HEK293 (cell line): Measurements from ENCODE around the gene MADCAM1.
"Not testable (repeated sequence)": the region's sequence is repeated elsewhere in the genome, so short reads cannot be mapped to it uniquely, and the experiment has no call there.

ENCODE experiments used
- CTCF ChIA-PET: fragments of 350-600 bp; formaldehyde crosslinking; extraction: SDS; loops from one replicate; lab custom pipeline; 2021; ENCODE audit warnings: antibody characterized with exemption; lab: Yijun Ruan, JAX
- POLR2A ChIA-PET: fragments of 300-600 bp; formaldehyde crosslinking; extraction: SDS; loops from one replicate; lab custom pipeline; 2020; ENCODE audit warnings: antibody characterized with exemption, inconsistent platforms; lab: Yijun Ruan, JAX
- H3K27ac ChIP-seq: fragments of 200-500 bp; sonication (Bioruptor generic); 2 replicates; pipeline ENCODE4 v1.5.1; 2014; ENCODE audit warnings: low read depth, low read length, control low read depth, inconsistent platforms; ENCODE audit errors: extremely low read depth
- H3K36me3 ChIP-seq, 2 experiments: fragments of 200-500 bp in 1 of 2; sonication (Bioruptor generic) in 1 of 2; 1 replicate in 1 of 2; 2 replicates in 1 of 2; pipeline ENCODE4 v1.5.1; 2014 to 2017; ENCODE audit warnings: inconsistent platforms in 2 of 2, low read length in 2 of 2; ENCODE audit not compliant: control insufficient read depth in 2 of 2, insufficient read depth in 1 of 2
- H3K4me1 ChIP-seq: fragments of 200-500 bp; sonication (Bioruptor generic); 2 replicates; pipeline ENCODE4 v1.5.1; 2014; ENCODE audit warnings: mild to moderate bottlenecking, low read length, inconsistent platforms; ENCODE audit not compliant: control insufficient read depth, insufficient read depth
- H3K4me3 ChIP-seq: 2 replicates; pipeline ENCODE4 v1.5.1; 2011; ENCODE audit warnings: low read depth, mild to moderate bottlenecking, control low read depth, low read length, moderate library complexity
- H3K9me3 ChIP-seq: fragments of 200-500 bp; sonication (Bioruptor generic); 2 replicates; pipeline ENCODE4 v1.5.1; 2014; ENCODE audit warnings: low read depth, low read length, inconsistent platforms; ENCODE audit not compliant: control insufficient read depth, insufficient read depth
- PRDM10 ChIP-seq: fragments of 450-650 bp; formaldehyde crosslinking; IDR thresholded peaks from 2 replicates; pipeline ENCODE4 v1.5.1; 2016; ENCODE audit warnings: missing biosample characterization, missing genetic modification characterization
- PRDM4 ChIP-seq: fragments of 450-650 bp; formaldehyde crosslinking; IDR thresholded peaks from 2 replicates; pipeline ENCODE4 v1.5.1; 2017; ENCODE audit warnings: missing biosample characterization, missing genetic modification characterization
- SETDB1 ChIP-seq: IDR thresholded peaks from one replicate; pipeline ENCODE4 v1.6.1; 2017; ENCODE audit warnings: mild to moderate bottlenecking, low read length, moderate library complexity, mixed read lengths; ENCODE audit not compliant: insufficient read length
- WT1 ChIP-seq: fragments of 450-650 bp; formaldehyde crosslinking; IDR thresholded peaks from 2 replicates; pipeline ENCODE4 v1.5.1; 2016; ENCODE audit warnings: missing biosample characterization, missing genetic modification characterization
- YY1 ChIP-seq: fragments of 450-650 bp; formaldehyde crosslinking; IDR thresholded peaks from 2 replicates; pipeline ENCODE4 v1.5.1; 2018; ENCODE audit warnings: missing biosample characterization, missing genetic modification characterization
- ZBTB11 ChIP-seq: fragments of 450-650 bp; formaldehyde crosslinking; conservative IDR thresholded peaks from 2 replicates; pipeline ENCODE4 v1.5.1; 2016; ENCODE audit warnings: low read depth, missing biosample characterization, missing genetic modification characterization
- ZEB2 ChIP-seq: fragments of 450-650 bp; formaldehyde crosslinking; IDR thresholded peaks from 2 replicates; pipeline ENCODE4 v1.5.1; 2016; ENCODE audit warnings: missing biosample characterization, missing genetic modification characterization
- ZNF174 ChIP-seq: fragments of 450-650 bp; formaldehyde crosslinking; IDR thresholded peaks from 2 replicates; pipeline ENCODE4 v1.5.0; 2017; ENCODE audit warnings: missing biosample characterization, mild to moderate bottlenecking, missing genetic modification characterization
- ZNF214 ChIP-seq: fragments of 450-650 bp; formaldehyde crosslinking; IDR thresholded peaks from 2 replicates; pipeline ENCODE4 v1.5.1; 2017; ENCODE audit warnings: missing biosample characterization, mild to moderate bottlenecking, missing genetic modification characterization, borderline replicate concordance
- ZNF585B ChIP-seq: fragments of 450-650 bp; formaldehyde crosslinking; IDR thresholded peaks from 2 replicates; pipeline ENCODE4 v1.5.1; 2016; ENCODE audit warnings: missing biosample characterization, missing genetic modification characterization
- ZNF624 ChIP-seq: fragments of 450-650 bp; formaldehyde crosslinking; IDR thresholded peaks from 2 replicates; pipeline ENCODE4 v1.5.1; 2017; ENCODE audit warnings: missing biosample characterization, missing genetic modification characterization
- ZNF626 ChIP-seq: fragments of 450-650 bp; sonication (Bioruptor Pico); formaldehyde crosslinking; IDR thresholded peaks from 2 replicates; pipeline ENCODE4 v1.5.1; 2018; ENCODE audit warnings: missing biosample characterization, missing genetic modification characterization, inconsistent platforms
- ZNF843 ChIP-seq: fragments of 450-650 bp; formaldehyde crosslinking; IDR thresholded peaks from 2 replicates; pipeline ENCODE4 v1.5.1; 2016; ENCODE audit warnings: missing biosample characterization, missing genetic modification characterization
- ZSCAN4 ChIP-seq: fragments of 450-650 bp; formaldehyde crosslinking; IDR thresholded peaks from 2 replicates; pipeline ENCODE4 v1.5.1; 2017; ENCODE audit warnings: missing biosample characterization, missing genetic modification characterization
- ZXDB ChIP-seq: fragments of 450-650 bp; formaldehyde crosslinking; IDR thresholded peaks from 2 replicates; pipeline ENCODE4 v1.5.1; 2016; ENCODE audit warnings: missing biosample characterization, missing genetic modification characterization
- TF ChIP-seq, protein P1 (sequence below): fragments of 450-650 bp; formaldehyde crosslinking; IDR thresholded peaks from 2 replicates; pipeline ENCODE4 v1.5.1; 2016; ENCODE audit warnings: missing biosample characterization, missing genetic modification characterization

MADCAM1 gene

DNA sequence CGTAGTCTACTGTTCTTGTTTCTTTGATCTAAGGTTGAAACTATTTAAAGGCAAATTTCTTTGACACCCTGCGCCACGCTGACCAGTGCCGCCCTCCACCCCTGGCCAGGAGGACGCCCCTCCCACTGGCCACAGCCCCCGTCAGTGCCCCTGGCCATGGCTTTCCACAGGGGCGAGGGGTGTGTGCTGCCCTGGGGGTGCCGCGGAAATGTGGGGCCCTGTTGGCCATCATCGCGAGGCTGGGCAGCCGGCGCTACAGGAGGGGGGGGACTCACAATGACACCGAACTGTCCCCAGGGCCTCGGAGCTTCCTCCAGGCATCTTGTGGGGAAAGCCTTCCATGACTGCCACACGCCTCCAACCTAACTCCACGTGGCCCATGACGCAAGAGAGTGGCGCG is 46.4 kb upstream of the MADCAM1 start:
- no peak overlapping the region for H3K27ac ChIP-seq
- POLR2A ChIA-PET, result no interaction called here

DNA sequence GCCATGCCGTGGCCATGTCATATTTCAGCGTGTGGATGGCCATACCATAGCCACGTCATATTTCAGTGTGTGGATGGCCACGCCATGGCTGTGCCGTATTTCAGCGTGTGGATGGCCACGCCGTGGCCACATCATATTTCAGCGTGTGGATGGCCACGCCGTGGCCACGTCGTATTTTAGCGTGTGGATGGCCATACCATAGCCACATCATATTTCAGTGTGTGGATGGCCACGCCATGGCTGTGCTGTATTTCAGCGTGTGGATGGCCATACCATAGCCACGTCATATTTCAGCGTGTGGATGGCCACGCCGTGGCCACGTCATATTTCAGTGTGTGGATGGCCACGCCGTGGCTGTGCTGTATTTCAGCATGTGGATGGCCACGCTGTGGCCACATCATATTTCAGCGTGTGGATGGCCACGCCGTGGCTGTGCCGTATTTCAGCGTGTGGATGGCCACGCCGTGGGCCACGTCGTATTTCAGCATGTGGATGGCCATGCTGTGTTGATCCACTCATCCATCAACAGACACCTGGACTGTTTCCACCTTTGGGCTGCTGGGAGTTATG is 45.3 kb upstream of the MADCAM1 start:
- CTCF ChIA-PET, H3K27ac ChIP-seq, POLR2A ChIA-PET, H3K4me1 ChIP-seq, H3K9me3 ChIP-seq, H3K4me3 ChIP-seq: not testable (repeated sequence)
- H3K36me3 ChIP-seq, result peaks cover 0 to 14% of the 10 kb centered on the region in 2 experiments; a peak in 1 of 3 replicates

More for the DNA sequence above, 46.4 kb upstream of the MADCAM1 start:
- no peaks in the 10 kb centered on the region for H3K9me3 ChIP-seq
- H3K36me3 ChIP-seq, result peaks cover 0 to 5% of the 10 kb centered on the region in 2 experiments; a peak in 2 of 3 replicates
- TF ChIP-seq ZBTB11 (tag by site-specific recombination), result no peak
- TF ChIP-seq PRDM10 (tag by site-specific recombination), result no peak
- no peak for TF ChIP-seq SETDB1
- TF ChIP-seq ZNF626 (tag by site-specific recombination), result no peak
- TF ChIP-seq ZNF585B (tag by site-specific recombination), result no peak
- TF ChIP-seq YY1, result no peak
- TF ChIP-seq ZNF843, result no peak
- no peak for TF ChIP-seq WT1 (tag by site-specific recombination)
- TF ChIP-seq PRDM4 (tag by site-specific recombination), result no peak
- TF ChIP-seq ZNF624 (tag by site-specific recombination), result no peak
- TF ChIP-seq ZNF214, result no peak
- TF ChIP-seq ZEB2 (tag by site-specific recombination), result no peak
- TF ChIP-seq ZSCAN4 (tag by site-specific recombination), result no peak
- TF ChIP-seq ZXDB, result no peak
- TF ChIP-seq ZNF174, result no peak
- TF ChIP-seq, protein P1, sequence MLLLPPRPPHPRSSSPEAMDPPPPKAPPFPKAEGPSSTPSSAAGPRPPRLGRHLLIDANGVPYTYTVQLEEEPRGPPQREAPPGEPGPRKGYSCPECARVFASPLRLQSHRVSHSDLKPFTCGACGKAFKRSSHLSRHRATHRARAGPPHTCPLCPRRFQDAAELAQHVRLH (tag by site-specific recombination), result no peak
- no peak overlapping the region for H3K4me3 ChIP-seq
- CTCF ChIA-PET, result no interaction called here
- no peaks in the 10 kb centered on the region for H3K4me1 ChIP-seq
